SHP77 treated with DMSO at 0.1 percent for 48 hours (cell line): ENCODE data around the gene CEP131.
"Not testable (repeated sequence)": the region's sequence is repeated elsewhere in the genome, so short reads cannot be mapped to it uniquely, and the experiment has no call there.

Source experiments
- DNase-seq: peaks from one replicate; lab custom pipeline; 2025; lab: John Stamatoyannopoulos, UW

CEP131 gene

GRCh38 chr17:81165246-81166032 is 57.3 kb downstream of the CEP131 start, which contains the start of gene PVALEF:
PVALEF (plus strand) TSS chr17:81165507; CDS start chr17:81181227, 15,720 bp downstream.
- no peak for DNase-seq

GRCh38 chr17:81164371-81165245 is 58.2 kb downstream of the CEP131 start:
- DNase-seq, result peak; percentile 19

- DNase-seq, result no peak
Observed at GRCh38 chr17:81163703-81164370, 58.9 kb downstream of the CEP131 start.

- DNase-seq, result no peak
Observed at GRCh38 chr17:81163051-81163695, 59.6 kb downstream of the CEP131 start.

- no peak for DNase-seq
Observed at GRCh38 chr17:81162491-81162890, 60.3 kb downstream of the CEP131 start.

GRCh38 chr17:81161972-81162371 is 60.8 kb downstream of the CEP131 start:
- DNase-seq, result no peak

- DNase-seq, result no peak
Observed at GRCh38 chr17:81161536-81161935, 61.2 kb downstream of the CEP131 start.

GRCh38 chr17:81160747-81161453 is 61.9 kb downstream of the CEP131 start:
- no peak for DNase-seq

- DNase-seq, result no peak
Observed at GRCh38 chr17:81160306-81160705, 62.5 kb downstream of the CEP131 start.

- no peak for DNase-seq
Observed at GRCh38 chr17:81159611-81160265, 63.0 kb downstream of the CEP131 start.

- DNase-seq, result no peak
Observed at GRCh38 chr17:81158688-81159590, 63.8 kb downstream of the CEP131 start.

GRCh38 chr17:81157848-81158687 is 64.7 kb downstream of the CEP131 start:
- DNase-seq, result no peak

GRCh38 chr17:81156866-81157805 is 65.6 kb downstream of the CEP131 start:
- DNase-seq, result no peak

- DNase-seq, result no peak
Observed at GRCh38 chr17:81154961-81155360, 67.8 kb downstream of the CEP131 start.

GRCh38 chr17:81154016-81154415 is 68.7 kb downstream of the CEP131 start:
- DNase-seq, result not testable (repeated sequence)

GRCh38 chr17:81153340-81153803 is 69.4 kb downstream of the CEP131 start:
- no peak for DNase-seq

- DNase-seq, result no peak
Observed at GRCh38 chr17:81152288-81152828, 70.4 kb downstream of the CEP131 start.
